BLaER1 treated with 17β-estradiol and CSF1 and Interleukin-3, amounts not matched to agents 10 nM and 100 nM (cell line): ENCODE data around the gene CD300LB.

Experiments used
- H3K27ac ChIP-seq, 11 experiments: shearing (Covaris generic); formaldehyde crosslinking; 2 replicates each; pipeline ENCODE4 v1.8.1; 2022
- H3K27me3 ChIP-seq, 11 experiments: shearing (Covaris generic); formaldehyde crosslinking; 2 replicates each; pipeline ENCODE4 v1.8.1; 2022
- H3K36me3 ChIP-seq, 11 experiments: shearing (Covaris generic); formaldehyde crosslinking; 2 replicates each; pipeline ENCODE4 v1.8.1; 2022
- H3K4me1 ChIP-seq, 10 experiments: shearing (Covaris generic); formaldehyde crosslinking; 2 replicates each; pipeline ENCODE4 v1.8.1; 2022
- H3K4me2 ChIP-seq, 11 experiments: shearing (Covaris generic); formaldehyde crosslinking; 2 replicates each; pipeline ENCODE4 v1.8.1; 2022
- H3K4me3 ChIP-seq, 10 experiments: shearing (Covaris generic); formaldehyde crosslinking; 2 replicates each; pipeline ENCODE4 v1.8.1; 2022
- H3K9ac ChIP-seq, 11 experiments: shearing (Covaris generic); formaldehyde crosslinking; 2 replicates each; pipeline ENCODE4 v1.8.1; 2022
- H3K9me3 ChIP-seq, 11 experiments: shearing (Covaris generic); formaldehyde crosslinking; replicated peaks in 1 of 11; 2 replicates each; pipeline ENCODE4 v1.8.1; 2022
- H4K20me1 ChIP-seq, 11 experiments: shearing (Covaris generic); formaldehyde crosslinking; 2 replicates each; pipeline ENCODE4 v1.8.1; 2022
- Cebpa-rat ChIP-seq, 11 experiments: shearing (Covaris generic); IDR thresholded peaks; 2 replicates each; pipeline ENCODE4 v1.8.1; 2022

Gene CD300LB

DNA sequence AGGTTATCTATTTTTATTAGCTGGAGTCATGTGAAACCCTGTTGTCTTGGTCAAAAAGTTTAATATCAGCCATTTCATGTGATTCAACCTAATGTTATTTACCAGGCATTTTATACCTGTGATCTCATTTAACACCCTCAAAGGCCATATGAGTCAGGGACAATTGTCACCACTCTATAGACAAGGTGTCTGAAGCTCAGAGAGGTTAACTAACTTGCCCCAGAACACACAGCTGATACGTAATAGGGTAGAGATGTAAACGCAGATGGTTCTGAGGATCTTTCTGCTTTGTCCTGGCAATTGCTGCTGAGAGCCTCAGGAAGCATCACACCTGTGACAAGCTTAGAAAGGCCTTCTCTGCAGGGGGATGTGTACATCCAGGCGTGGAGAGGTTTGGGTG lies 59.9 kb downstream of the CD300LB start:
- Histone ChIP-seq H3K36me3 (peaks cover 0 to 65% (median 0%) of the 10 kb centered on the region in 11 experiments; a peak in 10 of 22 replicates), H3K4me2 (no peak overlapping the region), H3K27me3 (peaks cover 0 to 28% (median 18%) of the 10 kb centered on the region in 11 experiments; a peak in 15 of 22 replicates), H3K9me3 (peaks cover 14 to 23% (median 17%) of the 10 kb centered on the region in 11 experiments), H3K4me3 (no peak overlapping the region), H4K20me1 (peaks cover 0 to 46% (median 0%) of the 10 kb centered on the region in 11 experiments; a peak in 4 of 22 replicates), H3K9ac (no peak overlapping the region), H3K27ac (no peak overlapping the region), H3K4me1 (peaks cover 33 to 59% (median 37%) of the 10 kb centered on the region in 10 experiments)
- no peak for TF ChIP-seq Cebpa-rat (IDR thresholded peaks at IDR 0.05)
